Activated CD4-positive, CD25-positive, alpha-beta regulatory T cell treated with anti-CD3 and anti-CD28 coated beads, Interleukin-2, amount 50 U/mL, for 16 hours (primary cell): ENCODE results near the gene TENT4A.

ENCODE experiments used
- DNase-seq: peaks from one replicate; pipeline ENCODE4 v3.0.0-alpha.2; 2020; ENCODE audit warnings: low read depth, low spot score

TENT4A gene

DNA sequence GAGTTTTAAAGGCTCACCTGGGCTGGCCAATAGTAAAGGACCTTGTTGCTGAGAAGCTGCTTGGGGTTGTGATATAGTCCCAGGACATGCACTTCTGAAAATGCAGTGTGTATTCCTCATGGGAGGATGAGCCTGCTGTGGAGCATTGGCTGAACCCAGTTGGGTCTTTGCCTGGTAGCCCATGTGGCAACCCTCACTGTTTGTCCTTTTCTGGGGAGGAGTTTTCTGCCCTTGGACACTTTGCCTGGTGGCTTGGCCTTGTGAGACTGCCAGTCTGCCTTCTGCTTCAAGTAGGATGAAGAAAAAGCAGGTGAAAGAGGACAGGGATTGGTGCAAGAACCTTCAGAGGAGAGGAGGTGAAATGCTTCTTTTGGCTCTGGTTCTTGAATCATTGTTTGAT is 4.0 kb downstream of the TENT4A start:
- no peak for DNase-seq

DNA sequence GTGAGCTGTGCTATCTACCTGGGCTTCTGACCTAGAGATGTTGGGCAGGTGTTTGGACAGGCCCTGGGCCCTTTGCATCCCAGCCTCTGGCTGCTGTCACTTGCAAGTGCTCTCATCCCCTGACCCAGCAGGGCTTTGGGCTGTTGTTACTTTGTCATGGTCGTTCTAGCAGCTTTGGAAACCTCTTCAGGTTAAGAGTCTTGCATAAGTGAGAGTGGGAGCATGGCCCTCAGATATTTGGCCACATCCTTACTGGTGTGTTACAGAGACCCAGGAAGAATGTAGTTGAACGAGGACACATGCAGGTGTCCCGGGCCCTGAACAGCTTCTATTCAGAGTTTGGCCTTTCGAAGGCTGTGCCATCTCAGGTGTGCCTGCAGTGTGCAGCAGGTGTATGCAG is 4.5 kb downstream of the TENT4A start:
- no peak for DNase-seq

DNA sequence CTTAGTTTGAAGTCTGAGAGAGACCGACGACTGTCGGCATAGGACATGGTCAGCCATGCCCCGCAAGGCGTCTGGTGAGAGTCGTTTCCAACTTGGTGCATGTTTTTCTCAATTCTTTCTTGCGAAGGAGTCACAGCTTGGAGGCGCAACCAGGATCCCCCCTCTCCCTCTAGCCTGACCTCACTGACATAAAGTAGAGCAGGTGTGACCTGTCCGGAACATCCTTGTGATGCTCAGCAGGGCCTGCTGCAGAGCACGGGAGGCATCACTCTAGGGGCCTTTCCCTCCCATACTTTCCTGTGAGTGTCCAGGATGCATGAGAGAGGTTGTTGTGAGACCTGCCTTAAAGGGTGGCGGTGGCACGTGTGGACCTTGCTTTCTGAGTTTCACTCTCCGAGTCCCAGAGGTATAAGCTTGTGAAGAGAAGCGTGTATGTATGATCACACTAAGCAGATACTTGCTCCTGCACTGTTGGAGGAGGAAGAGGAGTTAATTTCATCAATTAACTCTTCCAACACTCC is 5.0 kb downstream of the TENT4A start:
- DNase-seq: no peak

DNA sequence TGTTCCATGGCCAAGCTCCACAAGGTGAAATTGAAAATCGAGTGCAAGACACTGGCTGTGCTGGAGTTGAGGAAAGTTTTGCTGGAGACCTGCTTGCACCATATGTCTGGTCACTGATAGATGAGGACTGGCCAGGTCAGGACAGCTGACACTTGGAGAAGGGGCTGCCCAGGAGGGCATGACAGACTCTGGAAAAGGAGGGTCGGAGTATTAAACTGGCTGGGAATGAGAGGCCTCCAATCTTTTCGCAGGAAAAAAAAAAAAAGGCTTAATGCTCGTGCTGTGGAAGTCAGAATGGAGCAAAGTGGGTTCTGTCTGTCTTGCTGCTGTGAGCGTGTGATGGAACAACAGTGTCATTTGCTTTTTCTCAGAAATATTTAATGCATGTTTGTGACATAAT is 5.5 kb downstream of the TENT4A start:
- no peak for DNase-seq

DNA sequence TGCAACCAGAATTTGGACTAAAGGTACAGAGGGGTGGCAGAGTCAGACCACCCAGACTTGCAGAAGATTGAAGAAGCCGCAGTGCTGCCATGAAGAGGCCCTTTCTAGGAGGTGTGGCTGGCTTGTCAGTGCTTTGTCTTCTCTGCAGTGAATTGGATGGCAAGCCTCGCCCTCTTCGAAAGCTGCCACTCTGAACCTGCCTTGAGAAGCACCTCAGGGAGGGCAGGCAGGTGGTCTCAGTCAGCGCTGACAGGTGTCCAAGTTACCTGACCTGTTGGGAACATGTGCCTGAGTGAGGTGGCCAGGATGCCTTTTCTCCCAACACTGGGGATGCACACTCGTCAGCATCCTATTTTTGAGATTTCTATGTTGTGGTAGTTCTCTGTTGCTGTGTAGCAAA is 6.2 kb downstream of the TENT4A start:
- DNase-seq: no peak

DNA sequence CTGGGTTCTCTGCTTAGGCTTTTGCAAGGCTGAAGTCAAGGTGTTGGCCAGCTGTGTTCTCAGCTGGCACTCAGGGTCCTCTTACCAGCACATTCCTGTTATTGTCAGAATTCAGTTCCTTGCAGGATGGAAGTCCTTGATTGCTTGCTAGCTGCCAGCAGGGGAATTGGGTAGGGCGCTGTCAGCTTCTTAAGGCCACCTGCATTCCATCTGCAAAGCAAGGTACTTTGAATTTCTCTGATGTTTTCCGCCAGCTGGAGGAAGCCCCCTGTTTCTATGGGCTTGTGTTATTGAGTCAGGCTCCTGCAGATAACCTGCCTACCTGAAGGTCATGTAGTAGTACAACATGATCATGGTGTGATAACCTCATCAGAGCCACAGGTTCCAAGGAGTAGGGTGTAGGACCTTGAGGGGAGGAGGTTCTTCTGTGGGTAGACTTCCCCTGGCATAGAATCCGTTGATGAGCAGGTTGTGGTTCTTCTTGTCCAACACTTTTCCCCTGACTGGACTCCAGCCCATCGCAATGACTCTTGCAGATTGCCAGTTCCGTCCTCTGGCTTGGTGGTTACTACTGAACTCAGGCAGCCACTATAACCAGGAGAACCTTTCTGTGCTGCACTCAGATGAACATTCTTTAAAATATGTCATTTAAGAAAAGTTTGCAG is 6.8 kb downstream of the TENT4A start:
- no peak for DNase-seq

DNA sequence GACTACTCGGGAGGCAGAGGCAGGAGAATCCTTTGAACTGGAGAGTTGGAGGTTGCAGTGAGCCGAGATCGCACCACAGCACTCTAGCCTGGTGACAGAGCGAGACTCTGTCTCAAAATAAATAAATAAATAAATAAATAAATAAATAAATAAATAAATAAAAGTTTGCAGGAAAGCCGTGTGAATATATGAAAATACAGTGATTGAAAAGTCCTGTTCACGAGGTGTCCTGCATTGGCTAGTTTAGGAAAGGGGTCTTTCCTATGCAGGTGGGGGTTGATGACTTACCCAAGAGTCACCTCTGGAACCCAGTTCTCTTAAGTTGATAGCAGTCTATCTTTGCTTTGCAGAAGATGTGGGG is 7.3 kb downstream of the TENT4A start:
- DNase-seq: no peak

DNA sequence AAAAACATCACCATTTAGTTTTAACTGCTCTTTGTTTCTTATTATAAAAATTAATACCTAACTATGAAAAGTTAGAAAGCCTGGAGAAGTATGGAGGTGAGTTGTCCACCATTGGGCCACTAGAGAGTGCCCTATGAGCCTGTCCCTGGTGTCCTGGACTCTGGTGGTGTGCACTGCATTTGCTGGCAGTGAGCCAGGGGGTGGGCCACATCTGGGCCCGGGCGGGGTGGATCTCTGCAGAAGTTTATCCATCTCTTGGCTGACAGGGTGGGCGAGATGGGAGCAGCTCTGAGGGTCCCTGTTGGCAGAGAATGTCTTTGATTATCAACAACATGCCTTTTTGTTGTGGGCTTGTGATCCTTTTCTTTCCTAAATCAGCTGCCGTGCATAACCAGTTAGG is 8.2 kb downstream of the TENT4A start:
- DNase-seq: no peak

DNA sequence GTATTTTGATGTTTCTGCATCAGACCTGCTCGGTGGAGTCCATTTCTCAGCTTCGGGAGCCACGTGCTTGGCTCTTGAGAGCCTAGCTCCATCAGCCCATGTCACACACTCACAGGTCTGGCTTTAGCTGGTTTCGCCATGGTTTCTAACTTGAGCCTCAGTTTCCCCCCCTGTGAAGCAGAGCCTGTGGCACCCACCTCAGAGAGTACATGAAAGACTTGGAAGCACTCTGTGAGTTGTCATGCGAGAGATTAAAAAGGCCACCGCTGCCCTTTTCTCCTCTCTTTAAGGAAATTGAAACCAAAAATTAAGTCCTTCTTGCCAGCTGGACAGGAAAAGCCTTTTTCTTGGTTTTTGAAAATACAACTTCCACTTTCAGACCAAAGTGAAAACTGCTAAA is 8.8 kb downstream of the TENT4A start:
- DNase-seq: no peak

DNA sequence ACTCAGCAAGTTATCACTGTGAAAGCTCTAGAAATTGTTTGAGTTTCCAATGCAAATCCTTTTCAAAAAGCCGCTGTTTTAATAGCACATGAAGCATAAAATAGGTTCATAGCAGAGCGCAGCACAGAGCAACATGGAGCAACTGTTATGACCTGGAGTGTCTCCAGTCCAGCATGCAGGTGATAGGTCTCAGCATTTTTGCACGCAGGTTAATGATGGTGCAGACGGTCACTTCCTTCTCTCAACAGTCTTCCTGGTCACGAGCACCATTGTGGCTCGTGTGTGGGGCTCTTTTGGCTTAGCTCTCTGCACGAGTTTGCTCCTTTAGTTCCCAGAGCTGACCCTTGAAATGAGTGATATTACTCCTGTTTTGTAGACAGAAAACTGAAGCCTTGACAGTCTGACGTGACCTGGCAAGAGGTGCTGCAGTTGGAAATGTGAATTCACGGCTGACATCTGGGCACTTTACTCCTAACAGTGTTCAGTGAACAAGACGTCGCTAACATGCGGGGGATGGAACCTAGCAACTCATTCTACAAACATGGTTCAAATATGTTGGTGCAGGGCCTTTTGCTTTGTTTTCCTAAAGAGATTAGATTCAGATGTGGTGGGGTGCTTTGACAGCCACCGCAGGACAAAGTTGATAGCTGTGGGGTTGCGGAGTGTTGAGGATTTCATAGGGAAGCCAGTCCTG is 10.0 kb downstream of the TENT4A start:
- DNase-seq: no peak

DNA sequence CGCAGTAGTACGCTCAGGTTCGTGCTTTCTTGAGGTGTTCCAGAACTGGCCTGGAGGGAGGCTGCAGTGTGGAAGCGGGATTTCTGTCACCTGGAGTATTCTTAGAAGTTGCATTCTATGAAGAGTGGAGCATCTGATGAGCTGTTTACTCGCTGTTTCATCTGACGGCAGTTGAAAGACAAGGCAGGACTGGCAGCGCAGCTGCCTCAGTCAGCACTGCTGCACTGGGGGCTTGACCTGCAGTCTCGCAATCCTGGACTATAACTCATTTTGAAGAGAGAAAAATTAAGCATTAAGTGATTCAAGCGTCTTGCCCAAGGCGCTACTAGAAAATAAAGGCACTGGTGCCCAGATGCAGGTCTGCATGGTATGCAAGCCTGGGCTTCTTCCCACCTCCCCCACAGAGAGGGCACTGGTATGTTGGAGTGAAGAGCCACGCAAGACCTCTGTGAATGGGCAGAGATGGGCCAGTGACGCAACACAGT is 10.6 kb downstream of the TENT4A start:
- DNase-seq: no peak

DNA sequence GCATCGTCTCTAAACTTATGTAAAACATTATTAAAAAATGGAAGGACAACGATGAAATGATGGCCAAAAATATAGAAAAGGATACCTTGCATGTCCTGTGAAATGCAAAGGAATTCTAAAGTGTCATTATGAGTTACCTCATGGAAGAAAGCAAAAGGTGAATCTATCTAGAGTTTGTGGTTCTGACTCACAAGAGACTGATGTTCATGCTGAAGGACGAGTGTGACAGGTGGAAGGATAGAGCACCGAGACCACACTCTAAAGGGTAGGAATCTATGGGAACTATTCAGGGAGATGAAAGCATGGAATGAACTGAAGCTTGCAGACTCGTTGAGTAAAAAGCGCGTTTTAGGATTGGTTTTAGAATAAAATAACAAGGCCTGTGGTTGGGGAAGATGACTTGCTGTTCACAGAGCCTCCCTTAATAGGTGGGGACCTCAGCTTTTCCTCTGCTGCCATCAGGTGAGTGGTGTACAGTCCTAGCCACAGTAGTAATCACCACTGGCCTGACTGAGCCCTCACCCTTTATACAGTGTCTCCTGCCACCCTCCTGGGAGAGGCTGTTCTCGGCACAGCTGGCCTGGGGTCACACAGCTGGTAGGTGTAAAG is 11.2 kb downstream of the TENT4A start:
- no peak for DNase-seq

DNA sequence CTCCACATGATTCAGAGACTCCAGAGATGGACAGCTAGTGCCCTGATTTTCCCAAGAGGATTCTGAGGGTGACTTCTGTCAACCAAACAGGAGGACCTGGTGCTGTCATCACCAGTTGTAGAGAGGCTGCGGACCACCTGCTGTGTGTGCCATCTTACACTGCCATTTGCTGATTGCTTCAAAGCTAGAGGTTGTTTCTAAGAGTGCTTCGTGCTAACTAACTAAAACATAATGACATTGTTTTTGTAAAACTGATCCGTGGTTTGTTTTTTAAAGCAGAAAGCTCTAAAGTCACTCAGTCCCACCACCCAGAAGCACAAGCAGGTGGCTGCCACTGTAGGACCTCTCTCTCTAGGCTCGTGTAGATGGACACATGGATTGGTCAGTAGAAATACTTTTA is 12.2 kb downstream of the TENT4A start:
- DNase-seq: no peak

DNA sequence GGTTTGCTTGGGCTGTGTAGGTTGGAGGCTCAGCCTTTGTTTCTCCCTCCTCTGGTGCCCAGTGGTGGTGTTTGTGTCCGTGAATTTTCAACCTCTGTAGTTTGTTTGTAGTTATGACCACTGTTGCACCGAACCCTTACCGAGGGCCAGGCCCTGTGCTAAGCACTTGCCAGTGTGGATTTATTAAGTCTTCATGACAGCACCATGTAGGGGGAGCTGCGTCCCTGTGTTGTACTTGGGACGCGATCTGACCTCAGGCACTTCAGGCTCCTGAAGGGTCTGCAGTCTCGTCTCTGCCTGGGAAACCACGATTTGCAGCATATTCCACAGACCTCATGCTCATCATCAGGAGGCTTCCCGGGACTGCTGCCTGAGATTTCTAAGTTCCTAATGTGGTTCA is 12.8 kb downstream of the TENT4A start:
- no peak for DNase-seq

DNA sequence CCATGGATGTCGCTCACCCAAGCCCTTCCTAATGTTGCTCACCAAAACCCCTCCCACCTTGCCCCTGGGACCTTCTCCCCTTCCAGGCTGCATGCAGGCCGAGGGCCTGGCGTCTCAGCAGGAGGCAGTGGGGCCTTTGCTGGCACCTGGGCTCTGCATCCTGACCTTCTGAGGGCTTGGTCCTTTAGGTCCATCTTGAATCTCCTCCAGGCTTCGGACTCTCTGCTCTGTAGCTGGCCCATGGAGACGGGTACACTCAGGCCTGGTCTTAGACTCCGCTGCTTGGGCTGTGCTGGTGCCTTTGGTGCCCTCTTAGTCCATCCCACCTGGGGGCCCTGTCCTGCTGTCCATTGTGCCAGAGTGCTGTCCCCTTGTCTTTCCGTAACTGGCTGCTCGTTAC is 14.0 kb downstream of the TENT4A start:
- DNase-seq: no peak

DNA sequence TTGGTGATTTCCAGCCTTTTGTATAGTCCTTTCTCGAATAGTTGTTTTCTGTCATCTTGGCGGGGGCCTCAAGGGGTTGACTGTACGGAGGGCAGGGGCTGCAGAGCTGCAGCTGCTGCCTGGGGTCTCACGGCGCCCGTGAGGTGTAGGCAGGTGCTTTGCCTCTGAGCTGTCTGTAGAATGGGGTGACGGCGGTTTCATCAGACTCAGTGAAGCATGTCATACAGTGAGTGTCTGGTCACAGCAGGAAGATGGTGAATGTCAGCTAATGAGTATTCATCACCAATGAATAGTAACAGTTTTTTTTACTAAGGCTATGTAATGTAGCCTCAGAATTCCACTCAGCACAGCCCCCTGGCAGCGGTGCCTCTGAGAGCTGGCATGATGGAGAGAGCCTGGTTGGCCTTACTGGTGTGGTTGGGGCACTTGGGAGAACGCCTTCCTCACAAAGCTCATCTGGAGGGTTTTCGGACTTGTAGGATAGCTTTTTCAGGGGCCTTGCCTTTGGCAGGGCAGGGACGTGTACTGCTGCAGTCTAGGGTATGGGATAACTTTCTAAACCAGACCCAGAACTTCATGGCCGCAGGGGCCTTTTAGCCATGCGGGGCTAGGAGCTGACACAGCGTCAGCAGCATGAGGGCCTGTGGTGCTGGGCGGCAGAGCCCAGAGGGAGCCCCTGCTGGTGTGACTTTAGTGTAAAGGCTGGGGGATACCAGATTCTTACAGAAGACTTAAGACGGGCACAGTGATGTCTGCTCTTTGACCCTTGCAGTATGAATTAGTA is 15.0 kb downstream of the TENT4A start:
- DNase-seq: no peak

DNA sequence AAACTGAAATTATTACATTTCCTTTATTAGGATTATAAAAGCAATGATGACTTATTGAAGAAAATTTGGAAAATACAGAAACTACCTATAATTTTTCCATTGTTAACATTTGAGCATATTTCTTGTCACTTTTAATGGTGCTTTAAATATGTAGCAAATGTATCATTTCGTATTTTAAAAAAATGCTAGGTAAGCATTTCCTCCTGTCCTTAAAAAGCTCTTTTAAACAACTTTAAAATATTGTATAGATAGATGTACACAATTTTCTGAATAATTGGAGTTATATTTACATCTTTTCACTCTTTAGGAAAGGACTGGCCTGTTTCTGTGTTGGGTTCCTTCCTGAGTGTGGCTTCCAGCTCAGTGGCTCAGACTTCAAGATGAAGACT is 15.6 kb downstream of the TENT4A start:
- DNase-seq: no peak

DNA sequence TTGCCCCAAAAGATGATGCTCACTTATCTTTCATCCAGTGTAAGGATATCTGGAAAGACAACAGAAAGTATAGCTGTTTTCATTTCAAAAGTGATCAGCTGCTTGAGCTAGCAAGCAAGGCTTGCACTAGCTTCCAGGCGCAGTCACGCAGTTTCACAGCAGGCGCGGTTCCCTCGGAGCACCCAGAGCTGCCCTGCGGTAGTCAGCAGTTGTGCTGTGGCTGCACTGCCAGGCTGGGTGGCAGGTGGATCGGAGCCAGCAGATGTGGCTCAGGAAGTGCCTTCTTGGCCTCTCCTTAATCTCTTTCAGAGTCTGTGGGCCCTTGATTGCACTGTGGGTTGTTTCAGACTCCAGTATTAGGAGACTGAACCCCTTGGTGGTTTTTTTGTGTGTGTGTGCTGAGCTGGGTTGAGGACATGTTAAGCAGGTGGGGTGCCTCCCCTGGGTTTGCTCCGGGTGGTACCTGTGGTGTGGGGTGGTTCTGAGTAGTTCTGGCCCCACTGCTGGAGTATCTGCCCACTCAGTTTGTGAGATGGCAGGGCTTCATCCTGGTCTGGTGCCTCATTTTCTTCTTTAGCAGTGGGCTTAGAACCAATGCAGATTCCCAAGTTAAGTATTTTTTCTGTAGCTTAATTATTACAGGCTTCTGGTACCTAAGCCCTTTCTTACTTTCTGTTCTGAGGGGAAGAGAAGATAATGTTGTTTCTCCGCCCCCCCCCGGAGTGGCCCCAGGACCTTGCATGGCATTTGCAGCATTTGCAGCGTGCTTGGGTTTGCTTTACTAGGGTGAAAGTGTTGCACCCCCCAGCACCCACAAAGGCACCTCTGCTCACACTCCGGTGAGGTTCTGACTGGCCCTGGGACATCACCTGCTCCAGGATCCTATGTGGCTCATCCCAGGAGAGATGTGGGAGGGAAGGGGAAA is 16.4 kb downstream of the TENT4A start:
- no peak for DNase-seq

DNA sequence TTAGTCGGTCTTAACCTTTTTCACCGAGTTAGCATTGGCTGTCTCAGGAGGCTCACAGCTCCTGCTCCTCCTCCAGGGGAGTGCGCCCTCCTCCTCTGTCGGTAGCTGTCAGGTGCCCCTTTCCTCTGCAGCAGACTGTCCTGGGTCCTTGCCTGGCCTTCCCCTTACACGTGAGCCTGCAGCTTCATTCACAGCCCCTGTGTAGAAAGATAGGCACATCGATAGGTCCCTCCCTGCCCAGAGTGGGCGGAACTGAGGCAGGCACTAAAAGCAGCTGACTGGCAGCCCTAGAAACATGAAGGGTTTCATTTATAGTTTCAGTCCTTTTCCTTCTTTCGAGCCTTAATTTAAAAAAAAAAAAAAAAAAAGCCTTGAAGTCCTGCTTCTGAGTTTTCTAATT is 17.2 kb downstream of the TENT4A start:
- no peak for DNase-seq

DNA sequence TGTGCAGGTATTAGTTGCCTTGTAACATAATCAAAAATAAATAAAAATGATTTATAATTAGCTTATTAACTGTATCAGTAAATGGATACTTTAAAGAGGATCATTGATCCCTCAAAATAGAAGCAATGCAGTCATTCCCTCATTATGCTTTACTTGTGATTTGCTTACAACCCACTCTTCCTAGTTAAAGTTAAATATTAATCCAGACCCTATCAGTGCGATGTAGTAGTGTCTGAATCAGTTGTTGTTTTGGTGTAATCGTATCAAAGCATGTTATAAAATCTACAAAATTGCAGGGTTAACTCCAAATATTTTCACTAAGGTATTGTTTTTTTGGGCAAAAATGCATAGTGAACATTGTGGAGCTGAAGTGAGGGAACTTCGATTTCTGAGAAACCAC is 17.6 kb downstream of the TENT4A start:
- no peak for DNase-seq
